ENCODE measurements around the gene FJX1. TPM values are rescaled to one million over a fixed set of nuclear protein-coding genes. Genes with fewer than 3 reads are reported as not detected.

FJX1 gene
- total RNA-seq, 1 donor from 2014 or later, result 34.3 TPM

Other genes with a start within 250 kb of the FJX1 start
- 0.41 TPM for gene SLC1A2, start 198.9 kb upstream of the FJX1 start, total RNA-seq (ENCODE audit: unreplicated experiment)
- gene PAMR1, start 92.8 kb upstream of the FJX1 start, total RNA-seq (ENCODE audit: unreplicated experiment), result 0.82 TPM
- 48.6 TPM for gene TRIM44, start 44.3 kb downstream of the FJX1 start, total RNA-seq (ENCODE audit: unreplicated experiment)

Measured in endothelial cell (in vitro differentiated cells).